ENCODE measurements around the gene NEDD4L.

NEDD4L gene

GRCh38 chr18:58397385-58398132, 353.5 kb downstream of the NEDD4L start:
- Histone ChIP-seq H3K4me3 (ENCODE audit: low read length) (no peak overlapping the region), H3K27ac (ENCODE audit: low read length) (no peak overlapping the region), H3K36me3 (ENCODE audit: insufficient read depth, low read depth, low read length) (peaks cover 38% of the 10 kb centered on the region), H3K9ac (ENCODE audit: low read depth, low read length) (no peak overlapping the region), H3K27me3 (ENCODE audit: insufficient read depth, low read length) (no peaks in the 10 kb centered on the region), H3K9me3 (ENCODE audit: insufficient read depth, low read depth, low read length) (no peaks in the 10 kb centered on the region), H3K4me1 (ENCODE audit: insufficient read depth, low read length) (no peaks in the 10 kb centered on the region)

- no peak overlapping the region for H3K4me3 ChIP-seq (ENCODE audit: low read length)
- no peaks in the 10 kb centered on the region for H3K27me3 ChIP-seq (ENCODE audit: insufficient read depth, low read length)
- H3K9ac ChIP-seq (ENCODE audit: low read depth, low read length), result no peak overlapping the region
- no peaks in the 10 kb centered on the region for H3K9me3 ChIP-seq (ENCODE audit: insufficient read depth, low read depth, low read length)
- H3K36me3 ChIP-seq (ENCODE audit: insufficient read depth, low read depth, low read length), result peaks cover 29% of the 10 kb centered on the region
- H3K27ac ChIP-seq (ENCODE audit: low read length), result no peak overlapping the region
- H3K4me1 ChIP-seq (ENCODE audit: insufficient read depth, low read length), result no peaks in the 10 kb centered on the region
Observed at GRCh38 chr18:58398648-58399398, 354.8 kb downstream of the NEDD4L start.

GRCh38 chr18:58400331-58400870, 356.4 kb downstream of the NEDD4L start:
- no peak overlapping the region for H3K27ac ChIP-seq (ENCODE audit: low read length)

DNA sequence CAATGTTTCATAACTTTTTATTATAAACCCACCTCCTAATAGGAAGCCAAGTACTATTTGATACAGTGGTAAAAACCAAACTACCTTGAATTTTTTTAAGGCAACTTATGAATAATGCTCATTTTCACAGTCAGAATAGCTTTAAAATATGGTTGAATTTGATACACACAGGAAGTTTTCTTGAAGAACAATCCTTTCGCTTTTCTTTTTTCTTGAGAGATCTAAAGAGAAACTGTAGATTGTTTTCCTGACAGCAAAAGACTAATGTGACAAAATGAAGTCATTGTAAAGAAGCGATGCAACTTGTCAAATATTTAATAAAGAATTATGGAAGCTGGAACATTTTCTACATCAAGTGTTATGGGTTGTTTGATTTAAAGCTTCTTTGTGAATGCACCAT, 357.2 kb downstream of the NEDD4L start:
- no peaks in the 10 kb centered on the region for H3K4me1 ChIP-seq (ENCODE audit: insufficient read depth, low read length)
- H3K4me3 ChIP-seq (ENCODE audit: low read length), result no peak overlapping the region
- no peak overlapping the region for H3K9ac ChIP-seq (ENCODE audit: low read depth, low read length)
- no peaks in the 10 kb centered on the region for H3K27me3 ChIP-seq (ENCODE audit: insufficient read depth, low read length)
- no peaks in the 10 kb centered on the region for H3K9me3 ChIP-seq (ENCODE audit: insufficient read depth, low read depth, low read length)
- peaks cover 15% of the 10 kb centered on the region for H3K36me3 ChIP-seq (ENCODE audit: insufficient read depth, low read depth, low read length)
- H3K27ac ChIP-seq (ENCODE audit: low read length), result no peak overlapping the region

More at GRCh38 chr18:58400331-58400870, 356.4 kb downstream of the NEDD4L start:
- Histone ChIP-seq H3K4me1 (ENCODE audit: insufficient read depth, low read length) (no peaks in the 10 kb centered on the region), H3K27me3 (ENCODE audit: insufficient read depth, low read length) (no peaks in the 10 kb centered on the region), H3K9me3 (ENCODE audit: insufficient read depth, low read depth, low read length) (no peaks in the 10 kb centered on the region), H3K36me3 (ENCODE audit: insufficient read depth, low read depth, low read length) (peaks cover 19% of the 10 kb centered on the region), H3K4me3 (ENCODE audit: low read length) (no peak overlapping the region), H3K9ac (ENCODE audit: low read depth, low read length) (no peak overlapping the region)

- H3K9ac ChIP-seq (ENCODE audit: low read depth, low read length), result no peak overlapping the region
- no peaks in the 10 kb centered on the region for H3K27me3 ChIP-seq (ENCODE audit: insufficient read depth, low read length)
- no peak overlapping the region for H3K4me3 ChIP-seq (ENCODE audit: low read length)
- no peak overlapping the region for H3K27ac ChIP-seq (ENCODE audit: low read length)
- H3K9me3 ChIP-seq (ENCODE audit: insufficient read depth, low read depth, low read length), result no peaks in the 10 kb centered on the region
- peaks cover 5% of the 10 kb centered on the region; the same call in 1 of the 2 replicates for H3K36me3 ChIP-seq (ENCODE audit: insufficient read depth, low read depth, low read length)
- no peaks in the 10 kb centered on the region for H3K4me1 ChIP-seq (ENCODE audit: insufficient read depth, low read length)
Observed at GRCh38 chr18:58402247-58402646, 358.2 kb downstream of the NEDD4L start.

GRCh38 chr18:58402951-58403702, 359.1 kb downstream of the NEDD4L start:
- Histone ChIP-seq H3K36me3 (ENCODE audit: insufficient read depth, low read depth, low read length) (no peaks in the 10 kb centered on the region), H3K27ac (ENCODE audit: low read length) (no peak overlapping the region), H3K9ac (ENCODE audit: low read depth, low read length) (no peak overlapping the region), H3K4me1 (ENCODE audit: insufficient read depth, low read length) (no peaks in the 10 kb centered on the region), H3K9me3 (ENCODE audit: insufficient read depth, low read depth, low read length) (no peaks in the 10 kb centered on the region), H3K4me3 (ENCODE audit: low read length) (no peak overlapping the region), H3K27me3 (ENCODE audit: insufficient read depth, low read length) (no peaks in the 10 kb centered on the region)

- H3K27me3 ChIP-seq (ENCODE audit: insufficient read depth, low read length), result no peaks in the 10 kb centered on the region
- no peaks in the 10 kb centered on the region for H3K4me1 ChIP-seq (ENCODE audit: insufficient read depth, low read length)
- H3K9me3 ChIP-seq (ENCODE audit: insufficient read depth, low read depth, low read length), result no peaks in the 10 kb centered on the region
- no peak overlapping the region for H3K27ac ChIP-seq (ENCODE audit: low read length)
- H3K36me3 ChIP-seq (ENCODE audit: insufficient read depth, low read depth, low read length), result no peaks in the 10 kb centered on the region
- no peak overlapping the region for H3K4me3 ChIP-seq (ENCODE audit: low read length)
- H3K9ac ChIP-seq (ENCODE audit: low read depth, low read length), result no peak overlapping the region
Observed at GRCh38 chr18:58403799-58404455, 359.9 kb downstream of the NEDD4L start.

DNA sequence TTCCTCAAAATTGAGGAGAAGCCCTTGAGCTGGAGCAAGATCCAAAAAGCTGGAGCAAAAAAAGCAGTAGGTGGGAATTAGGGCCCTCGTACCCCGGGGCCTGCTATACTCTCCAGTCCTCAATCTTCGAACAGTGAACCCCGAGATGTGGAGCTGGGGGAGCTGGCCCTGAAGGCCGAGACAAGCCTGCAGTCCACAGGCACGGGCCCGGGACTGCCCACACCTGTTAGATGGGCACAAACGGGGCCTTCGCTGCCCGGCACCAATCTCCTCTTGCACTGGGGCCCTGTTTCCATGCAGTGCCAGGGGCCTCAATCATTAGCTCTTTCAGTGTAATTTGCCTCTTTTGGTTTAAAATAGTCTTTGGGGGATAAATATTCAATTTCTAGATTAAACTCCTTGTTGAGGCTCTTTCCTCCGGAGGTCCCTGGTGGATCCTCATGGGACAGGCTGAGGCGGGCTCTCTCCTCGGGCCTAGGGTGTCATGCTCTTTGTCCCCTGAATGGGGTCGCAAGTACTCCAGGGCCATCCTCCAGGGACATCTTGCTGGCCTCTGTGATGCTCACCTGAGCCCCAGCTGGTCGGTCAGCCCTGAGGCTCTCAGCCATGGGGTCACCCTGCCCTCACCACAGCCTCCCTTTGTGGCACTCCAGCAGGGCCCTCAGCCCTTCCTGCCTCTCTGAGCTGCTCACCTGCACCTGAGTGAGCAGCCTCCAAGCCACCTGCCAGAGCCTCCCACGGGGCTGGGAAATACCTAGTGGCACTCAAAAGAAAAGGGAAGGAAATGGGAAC, 361.3 kb downstream of the NEDD4L start:
- H3K9ac ChIP-seq (ENCODE audit: low read depth, low read length), result no peak overlapping the region
- no peaks in the 10 kb centered on the region for H3K36me3 ChIP-seq (ENCODE audit: insufficient read depth, low read depth, low read length)
- H3K4me3 ChIP-seq (ENCODE audit: low read length), result no peak overlapping the region
- no peaks in the 10 kb centered on the region for H3K4me1 ChIP-seq (ENCODE audit: insufficient read depth, low read length)
- H3K27ac ChIP-seq (ENCODE audit: low read length), result no peak overlapping the region
- no peaks in the 10 kb centered on the region for H3K27me3 ChIP-seq (ENCODE audit: insufficient read depth, low read length)
- no peaks in the 10 kb centered on the region for H3K9me3 ChIP-seq (ENCODE audit: insufficient read depth, low read depth, low read length)

DNA sequence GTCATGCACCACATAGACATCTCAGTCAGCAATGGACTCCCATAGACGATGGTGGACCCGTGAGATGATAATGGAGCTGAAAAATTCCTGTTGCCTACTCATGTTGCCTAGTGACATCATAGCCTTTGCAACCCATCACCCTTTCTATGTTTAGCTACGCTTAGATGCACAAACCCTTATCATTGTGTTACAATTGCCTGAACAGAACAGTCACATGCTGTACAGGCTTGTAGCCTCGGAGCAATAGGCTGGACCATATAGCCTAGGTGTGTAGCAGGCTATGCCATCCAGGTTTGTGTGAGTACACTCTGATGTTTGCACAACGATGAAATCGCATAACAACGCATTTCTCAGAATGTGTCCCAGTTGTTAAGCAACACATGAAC, 363.2 kb downstream of the NEDD4L start:
- H3K4me3 ChIP-seq (ENCODE audit: low read length), result no peak overlapping the region
- no peaks in the 10 kb centered on the region for H3K9me3 ChIP-seq (ENCODE audit: insufficient read depth, low read depth, low read length)
- H3K9ac ChIP-seq (ENCODE audit: low read depth, low read length), result no peak overlapping the region
- H3K27ac ChIP-seq (ENCODE audit: low read length), result no peak overlapping the region
- no peaks in the 10 kb centered on the region for H3K27me3 ChIP-seq (ENCODE audit: insufficient read depth, low read length)
- no peaks in the 10 kb centered on the region for H3K36me3 ChIP-seq (ENCODE audit: insufficient read depth, low read depth, low read length)
- no peaks in the 10 kb centered on the region for H3K4me1 ChIP-seq (ENCODE audit: insufficient read depth, low read length)

GRCh38 chr18:58407649-58408407, 363.8 kb downstream of the NEDD4L start:
- Histone ChIP-seq H3K9me3 (ENCODE audit: insufficient read depth, low read depth, low read length) (no peaks in the 10 kb centered on the region), H3K4me3 (ENCODE audit: low read length) (no peak overlapping the region), H3K4me1 (ENCODE audit: insufficient read depth, low read length) (no peaks in the 10 kb centered on the region), H3K27me3 (ENCODE audit: insufficient read depth, low read length) (no peaks in the 10 kb centered on the region), H3K36me3 (ENCODE audit: insufficient read depth, low read depth, low read length) (no peaks in the 10 kb centered on the region), H3K27ac (ENCODE audit: low read length) (no peak overlapping the region), H3K9ac (ENCODE audit: low read depth, low read length) (no peak overlapping the region)
